Nephron progenitor cell (in vitro differentiated cells): ENCODE results near the gene PRRG1.
"Not testable (repeated sequence)": the region's sequence is repeated elsewhere in the genome, so short reads cannot be mapped to it uniquely, and the experiment has no call there.

Experiments
- DNase-seq: peaks from one replicate; pipeline ENCODE4 v3.0.0; 2021
- H3K27ac Mint-ChIP-seq: 2 replicates; pipeline ENCODE4 v1.8.0; 2021; ENCODE audit warnings: mild to moderate bottlenecking, moderate library complexity, mixed read lengths
- H3K27me3 Mint-ChIP-seq: 2 replicates; pipeline ENCODE4 v1.8.0; 2021; ENCODE audit warnings: mild to moderate bottlenecking, low read depth, mixed read lengths; ENCODE audit not compliant: poor library complexity
- H3K36me3 Mint-ChIP-seq: 2 replicates; pipeline ENCODE4 v1.8.0; 2021; ENCODE audit warnings: low read depth, mixed read lengths
- H3K4me1 Mint-ChIP-seq: 2 replicates; pipeline ENCODE4 v1.8.0; 2021; ENCODE audit warnings: mixed read lengths
- H3K4me3 Mint-ChIP-seq: 2 replicates; pipeline ENCODE4 v1.8.0; 2021; ENCODE audit warnings: mild to moderate bottlenecking, moderate library complexity, mixed read lengths
- H3K9me3 Mint-ChIP-seq: 2 replicates; pipeline ENCODE4 v1.8.0; 2021; ENCODE audit warnings: mild to moderate bottlenecking, moderate library complexity, mixed read lengths
- TF ChIP-seq, protein P1 (sequence below): fragments of 200-600 bp; sonication (generic); IDR thresholded peaks from 2 replicates; pipeline ENCODE4 v1.5.0; 2021; ENCODE audit warnings: antibody characterized with exemption

PRRG1 gene

DNA sequence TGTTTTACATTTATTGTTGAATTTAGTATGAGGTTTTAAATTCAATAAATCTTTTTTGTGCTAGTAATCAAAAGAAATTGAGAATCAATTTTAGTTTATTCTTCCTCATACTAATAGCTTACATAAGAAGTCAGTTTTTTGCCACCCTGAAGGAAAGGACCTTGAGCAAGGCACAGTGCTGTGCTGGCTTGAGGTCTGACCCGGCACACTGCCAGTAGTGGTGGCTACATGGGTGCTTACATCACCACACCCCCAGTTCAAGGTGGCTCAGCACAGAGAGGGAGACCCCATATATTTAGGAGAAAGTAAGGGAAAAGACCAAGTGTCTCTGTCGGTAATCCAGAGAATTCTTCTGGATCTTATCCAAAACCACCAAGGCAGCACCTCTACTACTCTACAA is 136.3 kb downstream of the PRRG1 start:
- H3K27ac Mint-ChIP-seq = no peak overlapping the region
- TF ChIP-seq, protein P1, sequence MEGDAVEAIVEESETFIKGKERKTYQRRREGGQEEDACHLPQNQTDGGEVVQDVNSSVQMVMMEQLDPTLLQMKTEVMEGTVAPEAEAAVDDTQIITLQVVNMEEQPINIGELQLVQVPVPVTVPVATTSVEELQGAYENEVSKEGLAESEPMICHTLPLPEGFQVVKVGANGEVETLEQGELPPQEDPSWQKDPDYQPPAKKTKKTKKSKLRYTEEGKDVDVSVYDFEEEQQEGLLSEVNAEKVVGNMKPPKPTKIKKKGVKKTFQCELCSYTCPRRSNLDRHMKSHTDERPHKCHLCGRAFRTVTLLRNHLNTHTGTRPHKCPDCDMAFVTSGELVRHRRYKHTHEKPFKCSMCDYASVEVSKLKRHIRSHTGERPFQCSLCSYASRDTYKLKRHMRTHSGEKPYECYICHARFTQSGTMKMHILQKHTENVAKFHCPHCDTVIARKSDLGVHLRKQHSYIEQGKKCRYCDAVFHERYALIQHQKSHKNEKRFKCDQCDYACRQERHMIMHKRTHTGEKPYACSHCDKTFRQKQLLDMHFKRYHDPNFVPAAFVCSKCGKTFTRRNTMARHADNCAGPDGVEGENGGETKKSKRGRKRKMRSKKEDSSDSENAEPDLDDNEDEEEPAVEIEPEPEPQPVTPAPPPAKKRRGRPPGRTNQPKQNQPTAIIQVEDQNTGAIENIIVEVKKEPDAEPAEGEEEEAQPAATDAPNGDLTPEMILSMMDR = no peak
- H3K4me3 Mint-ChIP-seq = no peak overlapping the region
- H3K27me3 Mint-ChIP-seq = peaks cover 2% of the 10 kb centered on the region
- no peak for DNase-seq
- no peaks in the 10 kb centered on the region for H3K36me3 Mint-ChIP-seq
- H3K9me3 Mint-ChIP-seq = peaks cover 17% of the 10 kb centered on the region
- H3K4me1 Mint-ChIP-seq = peaks cover 12% of the 10 kb centered on the region

DNA sequence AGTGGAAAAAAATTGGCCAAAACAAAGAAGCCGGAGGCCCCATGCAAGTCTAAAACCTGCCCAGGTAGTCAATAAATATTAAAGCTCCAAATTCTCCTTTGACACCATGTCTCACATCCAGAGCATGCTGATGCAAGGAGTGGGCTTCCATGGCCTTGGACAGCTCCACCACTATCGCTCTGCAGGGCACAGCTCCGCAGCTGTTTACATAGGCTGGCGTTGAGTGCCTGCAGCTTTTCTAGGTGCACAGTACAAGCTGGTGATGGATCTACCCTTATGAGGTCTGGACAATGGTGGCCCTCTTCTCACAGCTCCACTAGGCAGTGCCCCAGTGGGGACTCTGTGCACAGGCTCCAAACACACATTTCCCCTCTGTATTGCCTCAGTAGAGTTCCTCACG is 138.1 kb downstream of the PRRG1 start:
- no peak overlapping the region for H3K4me3 Mint-ChIP-seq
- peaks cover 2% of the 10 kb centered on the region for H3K27me3 Mint-ChIP-seq
- peaks cover 27% of the 10 kb centered on the region for H3K9me3 Mint-ChIP-seq
- H3K27ac Mint-ChIP-seq = no peak overlapping the region
- DNase-seq = no peak
- no peaks in the 10 kb centered on the region for H3K36me3 Mint-ChIP-seq
- peaks cover 8% of the 10 kb centered on the region for H3K4me1 Mint-ChIP-seq
- TF ChIP-seq, protein P1 = no peak

DNA sequence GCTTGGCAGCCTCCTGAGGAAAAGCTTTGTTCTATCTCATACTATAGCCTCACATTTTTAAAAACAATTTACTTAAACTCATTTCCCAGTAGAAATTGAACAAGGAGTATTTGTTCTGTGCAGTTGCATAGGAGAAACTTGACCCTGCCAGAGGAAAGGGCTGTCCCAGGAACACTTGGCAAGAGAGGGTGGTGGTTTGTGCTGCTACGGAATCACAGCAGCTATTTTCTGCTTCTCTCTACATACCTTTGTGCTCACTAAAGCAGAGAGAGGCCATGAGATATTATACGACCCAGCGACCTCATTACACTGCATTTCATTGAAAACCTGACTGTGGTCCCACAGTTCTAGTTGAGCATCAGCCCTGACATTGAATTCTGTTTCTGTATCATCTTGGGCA is 139.2 kb downstream of the PRRG1 start:
- H3K27me3 Mint-ChIP-seq = peaks cover under 1% of the 10 kb centered on the region

DNA sequence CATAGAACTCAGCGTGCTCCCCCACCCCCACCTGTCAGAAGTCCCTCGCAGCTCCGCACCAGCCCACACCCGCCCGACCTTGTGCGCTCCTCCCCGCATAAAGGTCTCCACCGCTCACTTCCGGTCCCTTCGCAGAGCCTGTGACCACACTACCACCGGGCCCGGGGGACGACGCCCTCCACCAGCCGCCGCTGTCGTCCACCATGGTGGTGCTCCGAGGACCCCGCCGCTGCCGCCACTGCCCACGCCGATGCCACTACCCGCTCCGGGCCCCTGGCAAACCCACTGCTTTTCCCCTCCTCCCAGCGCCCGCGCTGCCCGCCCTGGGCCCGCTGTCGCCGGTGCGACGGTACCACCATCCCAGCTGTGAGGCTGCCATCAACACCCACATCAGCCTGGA is 142.5 kb downstream of the PRRG1 start:
- TF ChIP-seq, protein P1 = no peak
- Mint-ChIP-seq H3K27me3 (no peaks in the 10 kb centered on the region), H3K9me3 (peaks cover 40% of the 10 kb centered on the region), H3K27ac (no peak overlapping the region), H3K4me3 (no peak overlapping the region), H3K4me1 (no peaks in the 10 kb centered on the region), H3K36me3 (no peaks in the 10 kb centered on the region)
- DNase-seq = no peak

More for the DNA sequence above, 139.2 kb downstream of the PRRG1 start:
- H3K36me3 Mint-ChIP-seq = no peaks in the 10 kb centered on the region
- DNase-seq = no peak
- H3K4me3 Mint-ChIP-seq = no peak overlapping the region
- TF ChIP-seq, protein P1 = no peak
- peaks cover 35% of the 10 kb centered on the region for H3K9me3 Mint-ChIP-seq
- H3K4me1 Mint-ChIP-seq = no peaks in the 10 kb centered on the region
- no peak overlapping the region for H3K27ac Mint-ChIP-seq

DNA sequence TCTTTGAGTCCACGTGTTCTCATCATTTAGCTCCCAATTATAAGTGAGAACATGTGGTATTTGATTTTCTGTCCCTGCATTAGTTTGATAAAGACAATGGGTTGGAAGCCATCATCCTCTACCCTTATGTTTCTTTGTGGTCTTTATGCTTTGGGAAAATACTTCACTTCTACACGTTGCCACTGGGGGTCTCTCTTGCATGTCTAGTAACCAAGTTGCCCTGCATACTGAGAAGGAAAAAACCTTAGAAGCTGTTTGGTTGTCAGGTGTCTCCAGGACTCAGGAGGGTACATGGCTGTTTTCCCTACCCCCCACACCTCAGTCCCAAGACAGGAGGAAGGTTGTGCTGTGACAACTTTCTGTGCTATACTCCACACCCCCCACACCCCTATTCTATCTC is 146.6 kb downstream of the PRRG1 start:
- peaks cover 26% of the 10 kb centered on the region for H3K9me3 Mint-ChIP-seq
- not testable (repeated sequence) for DNase-seq, H3K4me1 Mint-ChIP-seq, H3K36me3 Mint-ChIP-seq, H3K27ac Mint-ChIP-seq, H3K4me3 Mint-ChIP-seq, H3K27me3 Mint-ChIP-seq
- TF ChIP-seq, protein P1 = peak; percentile 22

DNA sequence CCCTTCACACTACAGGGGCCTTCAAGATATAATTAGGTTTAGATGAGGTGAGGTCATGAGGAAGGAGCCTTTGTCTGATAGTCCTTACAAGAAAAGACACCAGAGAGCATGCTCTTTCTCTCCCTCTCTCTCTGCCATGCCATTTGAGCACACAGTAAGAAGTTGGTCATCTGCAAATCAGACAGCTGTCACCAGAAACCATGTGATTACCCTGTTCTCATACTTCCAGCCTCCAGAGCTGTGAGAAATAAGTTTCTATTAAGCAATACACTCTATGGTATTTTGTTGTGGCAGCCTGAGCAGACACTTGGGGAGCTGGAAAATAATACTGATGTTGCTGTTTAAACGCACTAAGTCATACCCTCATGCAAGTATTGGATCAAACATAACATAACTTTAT is 148.0 kb downstream of the PRRG1 start:
- not testable (repeated sequence) for DNase-seq, H3K4me1 Mint-ChIP-seq, H3K4me3 Mint-ChIP-seq, H3K27ac Mint-ChIP-seq, H3K36me3 Mint-ChIP-seq, H3K27me3 Mint-ChIP-seq
- H3K9me3 Mint-ChIP-seq = peaks cover 30% of the 10 kb centered on the region

DNA sequence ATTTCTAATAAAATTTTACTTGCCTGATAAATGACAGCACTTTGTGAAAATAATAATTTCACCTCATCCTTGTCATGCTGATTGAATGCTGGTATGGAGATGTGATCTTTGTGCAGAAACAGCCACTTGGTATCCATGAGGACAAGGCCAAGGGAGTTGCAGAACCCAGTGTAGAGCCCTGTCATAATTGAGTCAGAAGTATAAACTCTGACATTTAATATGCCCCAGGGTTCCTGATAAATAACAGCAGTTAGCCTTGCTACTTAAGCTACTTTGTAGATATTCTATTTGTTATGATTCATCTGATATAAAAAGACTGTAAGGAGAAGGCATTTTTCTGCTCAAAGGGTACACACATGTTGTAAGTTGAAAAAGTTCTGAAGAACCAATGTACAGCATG is 149.2 kb downstream of the PRRG1 start:
- not testable (repeated sequence) for H3K27me3 Mint-ChIP-seq, H3K4me3 Mint-ChIP-seq, H3K27ac Mint-ChIP-seq, H3K36me3 Mint-ChIP-seq, H3K4me1 Mint-ChIP-seq, DNase-seq
- H3K9me3 Mint-ChIP-seq = peaks cover 22% of the 10 kb centered on the region

DNA sequence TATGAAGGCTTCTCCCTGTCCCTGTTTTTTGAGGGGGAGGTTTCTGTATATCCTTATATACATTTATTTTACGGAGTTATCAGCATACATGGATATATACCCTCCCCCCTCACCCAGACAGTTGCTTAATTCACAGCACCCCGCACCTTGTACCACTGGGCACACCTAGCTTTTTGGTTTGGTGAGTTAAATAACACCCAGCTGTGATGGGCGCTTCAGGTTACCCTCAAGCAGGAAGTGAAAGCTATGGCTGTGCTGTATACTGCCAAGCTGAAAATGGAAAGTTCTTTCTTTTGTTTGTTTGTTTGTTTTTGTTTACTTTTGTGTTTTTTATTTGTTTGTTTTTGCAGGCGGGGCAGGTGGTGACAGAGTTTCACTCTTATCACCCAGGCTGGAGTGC is 150.5 kb downstream of the PRRG1 start:
- not testable (repeated sequence) for DNase-seq, H3K27me3 Mint-ChIP-seq, H3K4me1 Mint-ChIP-seq, H3K4me3 Mint-ChIP-seq, H3K27ac Mint-ChIP-seq, H3K36me3 Mint-ChIP-seq
- H3K9me3 Mint-ChIP-seq = peaks cover 27% of the 10 kb centered on the region
